Measurements from ENCODE around the gene IFNA21. TPM values are rescaled to one million over a fixed set of nuclear protein-coding genes. Genes with fewer than 3 reads are reported as not detected.
"Not testable (repeated sequence)": the region's sequence is repeated elsewhere in the genome, so short reads cannot be mapped to it uniquely, and the experiment has no call there.

The IFNA21 gene
- total RNA-seq: not detected
- long read RNA-seq, donor 1: 0 reads
- long read RNA-seq, donor 2: 0 reads

DNA sequence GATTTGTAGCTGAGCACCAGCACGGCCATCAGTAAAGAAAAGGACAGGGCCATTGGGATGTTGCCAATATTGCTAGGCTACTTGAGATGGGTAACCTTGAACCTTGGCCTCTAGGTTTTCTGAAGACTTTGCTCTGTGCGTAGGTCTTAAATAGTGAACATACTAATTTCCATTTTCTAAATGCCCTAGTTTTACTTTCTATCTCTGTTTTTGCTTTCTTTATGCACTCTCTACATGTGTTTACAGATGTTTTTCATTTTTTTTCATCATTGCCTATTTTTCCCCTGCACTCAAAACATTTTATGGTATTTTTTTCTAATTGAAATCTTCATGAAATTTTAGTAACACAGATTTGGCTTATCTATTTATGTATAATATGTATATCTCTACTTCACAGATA, at the start of gene IFNA21:
Gene IFNA21 (minus strand): TSS at position 101 of the 400 bp plus-strand sequence. CDS start 48 bp downstream, at position 53.
- intact Hi-C loops (cut with DNase I, micrococcal nuclease): not testable (repeated sequence)

DNA sequence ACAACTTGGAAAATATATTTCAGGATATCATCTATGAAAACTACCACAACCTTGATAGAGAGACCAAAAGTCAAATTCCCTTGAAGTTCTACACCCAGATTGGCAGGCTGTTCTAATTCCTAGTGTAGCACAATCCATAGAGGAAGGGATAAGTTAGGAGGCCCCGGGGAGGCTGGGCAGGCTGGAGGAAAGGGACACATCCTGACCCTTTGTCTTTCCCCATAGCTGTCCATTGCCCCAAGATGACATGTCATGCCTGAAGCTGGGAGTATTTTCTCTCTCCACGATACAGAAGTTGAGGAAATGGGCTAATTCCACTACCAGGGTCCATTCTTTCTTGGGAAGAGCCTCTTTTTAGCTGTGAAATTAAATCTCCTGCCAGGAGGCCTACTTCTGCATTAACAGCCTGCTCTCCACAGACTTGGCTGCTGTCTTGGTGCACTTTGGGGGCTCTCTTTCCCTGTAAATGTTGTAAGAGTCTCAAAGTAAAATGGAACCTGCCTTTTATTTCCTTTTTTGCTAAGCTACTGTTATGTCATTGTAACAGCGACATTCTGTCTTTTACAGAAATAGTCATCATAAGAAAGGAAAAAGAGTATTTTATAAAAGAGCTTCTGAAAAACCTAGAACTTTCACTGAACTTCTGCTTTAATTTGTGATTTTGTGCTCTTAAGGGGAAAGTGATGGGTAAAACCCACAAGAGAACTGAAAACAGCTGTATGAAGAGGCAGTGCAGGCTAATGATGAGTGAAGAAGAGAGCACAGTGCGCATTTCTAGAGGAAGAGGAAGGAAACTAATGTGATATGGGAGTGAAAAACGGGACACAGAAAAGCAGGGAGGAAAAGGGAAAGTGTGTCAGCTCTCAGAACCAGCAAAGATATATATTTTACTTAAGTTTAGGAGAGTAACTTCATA, 47.2 kb upstream of the IFNA21 start:
- DNase-seq; H3K36me3 ChIP-seq (ENCODE audit: low read depth); H3K4me1 ChIP-seq (ENCODE audit: low read depth); ATAC-seq; H3K4me3 ChIP-seq; intact Hi-C loops (cut with DNase I, micrococcal nuclease); H3K9me3 ChIP-seq: not testable (repeated sequence)

More for the DNA sequence above, at the start of gene IFNA21:
- not testable (repeated sequence) for ATAC-seq; H3K4me1 ChIP-seq (ENCODE audit: low read depth); H3K9me3 ChIP-seq; DNase-seq; H3K4me3 ChIP-seq; H3K36me3 ChIP-seq (ENCODE audit: low read depth)

DNA sequence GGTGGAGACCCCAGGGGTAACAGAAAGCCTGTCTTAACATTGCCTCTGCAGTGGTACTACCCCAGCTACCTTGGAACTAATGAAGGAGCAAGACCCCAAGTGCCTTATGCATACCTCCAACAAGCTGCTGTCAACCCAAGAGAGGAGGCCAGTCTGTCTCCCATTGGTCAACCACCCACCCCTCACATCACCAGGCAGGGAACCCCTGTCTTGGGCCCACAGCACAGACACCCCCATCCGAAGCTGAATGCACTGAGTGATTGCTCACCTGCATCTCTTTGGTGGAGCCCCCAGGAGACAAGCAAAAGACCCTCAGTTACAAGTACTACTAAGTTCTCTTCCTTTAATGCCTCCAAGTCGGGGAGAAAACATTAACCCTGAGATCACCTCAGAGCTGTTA, 45.7 kb upstream of the IFNA21 start:
- H3K9me3 ChIP-seq; H3K4me3 ChIP-seq; H3K36me3 ChIP-seq (ENCODE audit: low read depth); H3K4me1 ChIP-seq (ENCODE audit: low read depth); DNase-seq; ATAC-seq; intact Hi-C loops (cut with DNase I, micrococcal nuclease): not testable (repeated sequence)

DNA sequence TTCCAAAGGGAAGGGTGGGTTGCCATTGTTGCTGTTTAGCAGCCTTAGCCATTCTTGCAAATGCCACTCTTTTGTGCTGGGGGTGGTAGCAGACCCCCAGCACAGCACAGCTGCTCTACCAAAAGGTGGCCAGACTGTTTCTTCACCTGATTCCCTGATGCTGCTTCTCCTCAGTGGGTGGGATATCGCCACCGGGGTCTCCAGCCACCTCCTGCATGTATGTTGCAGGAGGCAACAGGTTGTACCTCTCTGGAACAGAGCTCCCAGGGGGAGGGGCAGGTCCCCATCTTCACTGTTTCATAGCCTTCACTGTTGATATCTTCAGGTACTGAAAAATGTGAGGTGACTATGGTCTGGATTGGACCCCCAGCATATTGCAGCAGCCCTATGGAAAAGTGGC, 44.3 kb upstream of the IFNA21 start:
- H3K9me3 ChIP-seq; H3K4me3 ChIP-seq; H3K36me3 ChIP-seq (ENCODE audit: low read depth); intact Hi-C loops (cut with DNase I, micrococcal nuclease); ATAC-seq; H3K4me1 ChIP-seq (ENCODE audit: low read depth); DNase-seq: not testable (repeated sequence)

DNA sequence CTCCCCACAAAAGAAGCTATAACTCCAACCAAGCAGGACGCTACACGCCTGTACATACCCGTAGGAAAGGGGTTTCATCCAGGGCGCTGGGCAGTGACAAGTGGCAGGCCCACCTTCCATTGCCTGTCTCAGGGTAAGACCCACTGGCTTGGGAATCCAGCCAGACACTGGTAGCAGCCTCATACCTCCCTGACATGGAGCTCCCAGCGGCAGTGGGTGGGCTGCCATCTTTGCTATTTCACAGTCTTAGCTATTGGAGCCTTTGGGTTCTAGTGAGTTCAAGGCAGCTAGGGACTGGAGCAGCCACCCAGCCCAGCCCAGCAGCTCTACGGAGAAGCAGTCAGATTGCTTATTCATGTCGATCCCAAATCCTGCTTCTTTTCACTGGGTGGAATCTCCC, 43.9 kb upstream of the IFNA21 start:
- Histone ChIP-seq H3K9me3 (no peaks in the 10 kb centered on the region), H3K4me3 (no peak overlapping the region), H3K4me1 (ENCODE audit: low read depth) (no peaks in the 10 kb centered on the region), H3K36me3 (ENCODE audit: low read depth) (no peaks in the 10 kb centered on the region)
- DNase-seq: no peak
- TF ChIP-seq, protein P1, sequence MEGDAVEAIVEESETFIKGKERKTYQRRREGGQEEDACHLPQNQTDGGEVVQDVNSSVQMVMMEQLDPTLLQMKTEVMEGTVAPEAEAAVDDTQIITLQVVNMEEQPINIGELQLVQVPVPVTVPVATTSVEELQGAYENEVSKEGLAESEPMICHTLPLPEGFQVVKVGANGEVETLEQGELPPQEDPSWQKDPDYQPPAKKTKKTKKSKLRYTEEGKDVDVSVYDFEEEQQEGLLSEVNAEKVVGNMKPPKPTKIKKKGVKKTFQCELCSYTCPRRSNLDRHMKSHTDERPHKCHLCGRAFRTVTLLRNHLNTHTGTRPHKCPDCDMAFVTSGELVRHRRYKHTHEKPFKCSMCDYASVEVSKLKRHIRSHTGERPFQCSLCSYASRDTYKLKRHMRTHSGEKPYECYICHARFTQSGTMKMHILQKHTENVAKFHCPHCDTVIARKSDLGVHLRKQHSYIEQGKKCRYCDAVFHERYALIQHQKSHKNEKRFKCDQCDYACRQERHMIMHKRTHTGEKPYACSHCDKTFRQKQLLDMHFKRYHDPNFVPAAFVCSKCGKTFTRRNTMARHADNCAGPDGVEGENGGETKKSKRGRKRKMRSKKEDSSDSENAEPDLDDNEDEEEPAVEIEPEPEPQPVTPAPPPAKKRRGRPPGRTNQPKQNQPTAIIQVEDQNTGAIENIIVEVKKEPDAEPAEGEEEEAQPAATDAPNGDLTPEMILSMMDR (IDR thresholded peaks at IDR 0.05): no peak
- no peak for ATAC-seq
- intact Hi-C loops (cut with DNase I, micrococcal nuclease): no loop called here

DNA sequence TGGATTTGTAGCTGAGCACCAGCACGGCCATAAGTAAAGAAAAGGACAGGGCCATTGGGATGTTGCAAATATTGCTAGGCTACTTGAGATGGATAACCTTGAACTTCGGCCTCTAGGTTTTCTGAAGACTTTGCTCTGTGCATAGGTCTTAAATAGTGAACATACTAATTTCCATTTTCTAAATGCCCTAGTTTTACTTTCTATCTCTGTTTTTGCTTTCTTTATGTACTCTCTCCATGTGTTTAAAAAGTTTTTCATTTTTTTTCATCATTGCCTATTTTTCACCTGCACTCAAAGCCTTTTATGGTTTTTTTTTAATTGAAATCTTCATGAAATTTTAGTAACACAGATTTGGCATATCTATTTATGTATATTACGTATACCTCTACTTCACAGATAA, 40.6 kb upstream of the IFNA21 start, which contains the start of gene IFNA10:
Gene IFNA10 (minus strand): TSS at position 101 of the 400 bp plus-strand sequence. CDS start 46 bp downstream, at position 55.
- H3K4me1 ChIP-seq (ENCODE audit: low read depth); DNase-seq; H3K36me3 ChIP-seq (ENCODE audit: low read depth); H3K4me3 ChIP-seq; intact Hi-C loops (cut with DNase I, micrococcal nuclease); ATAC-seq; H3K9me3 ChIP-seq: not testable (repeated sequence)

DNA sequence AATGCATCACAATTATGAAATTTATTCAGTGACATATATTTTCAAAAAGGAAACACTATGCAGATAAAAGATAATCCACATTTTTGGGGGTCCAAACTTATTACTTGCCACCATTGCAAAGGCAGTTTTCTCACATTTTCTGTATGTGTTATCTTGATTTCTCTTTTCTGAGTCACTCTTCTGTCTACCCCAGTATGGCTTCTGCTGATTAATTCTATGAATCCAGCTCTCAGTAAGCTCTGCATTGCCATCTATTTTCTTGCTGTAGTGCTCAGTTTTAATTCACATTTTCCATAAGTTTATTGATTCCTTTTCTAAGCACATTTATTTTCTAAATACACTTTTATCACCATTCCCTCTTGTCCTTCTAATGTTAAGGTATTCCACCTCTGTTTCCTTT, 38.7 kb upstream of the IFNA21 start:
- no peak for ATAC-seq
- H3K9me3 ChIP-seq: no peaks in the 10 kb centered on the region
- H3K36me3 ChIP-seq (ENCODE audit: low read depth): no peaks in the 10 kb centered on the region
- no peaks in the 10 kb centered on the region for H3K4me1 ChIP-seq (ENCODE audit: low read depth)
- H3K4me3 ChIP-seq: no peak overlapping the region
- no peak for DNase-seq
- intact Hi-C loops (cut with DNase I, micrococcal nuclease): no loop called here
- TF ChIP-seq, protein P1 (IDR thresholded peaks at IDR 0.05): no peak

DNA sequence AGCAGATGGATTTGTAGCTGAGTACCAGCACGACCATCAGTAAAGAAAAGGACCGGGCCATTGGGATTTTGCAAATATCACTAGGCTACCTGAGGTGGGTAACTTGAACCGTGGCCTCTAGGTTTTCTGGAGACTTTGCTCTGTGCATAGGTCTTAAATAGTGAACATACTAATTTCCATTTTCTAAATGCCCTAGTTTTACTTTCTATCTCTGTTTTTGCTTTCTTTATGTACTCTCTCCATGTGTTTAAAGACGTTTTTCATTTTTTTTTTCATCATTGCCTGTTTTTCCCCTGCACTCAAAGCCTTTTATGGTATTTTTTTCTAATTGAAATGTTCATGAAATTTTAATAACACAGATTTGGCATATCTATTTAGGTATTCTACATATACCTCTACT, 35.6 kb upstream of the IFNA21 start, which contains the start of gene IFNA7:
Gene IFNA7 (minus strand): TSS at position 101 of the 400 bp plus-strand sequence. CDS start 40 bp downstream, at position 61.
- intact Hi-C loops (cut with DNase I, micrococcal nuclease); H3K9me3 ChIP-seq; H3K4me3 ChIP-seq; ATAC-seq; H3K4me1 ChIP-seq (ENCODE audit: low read depth); H3K36me3 ChIP-seq (ENCODE audit: low read depth); DNase-seq: not testable (repeated sequence)

DNA sequence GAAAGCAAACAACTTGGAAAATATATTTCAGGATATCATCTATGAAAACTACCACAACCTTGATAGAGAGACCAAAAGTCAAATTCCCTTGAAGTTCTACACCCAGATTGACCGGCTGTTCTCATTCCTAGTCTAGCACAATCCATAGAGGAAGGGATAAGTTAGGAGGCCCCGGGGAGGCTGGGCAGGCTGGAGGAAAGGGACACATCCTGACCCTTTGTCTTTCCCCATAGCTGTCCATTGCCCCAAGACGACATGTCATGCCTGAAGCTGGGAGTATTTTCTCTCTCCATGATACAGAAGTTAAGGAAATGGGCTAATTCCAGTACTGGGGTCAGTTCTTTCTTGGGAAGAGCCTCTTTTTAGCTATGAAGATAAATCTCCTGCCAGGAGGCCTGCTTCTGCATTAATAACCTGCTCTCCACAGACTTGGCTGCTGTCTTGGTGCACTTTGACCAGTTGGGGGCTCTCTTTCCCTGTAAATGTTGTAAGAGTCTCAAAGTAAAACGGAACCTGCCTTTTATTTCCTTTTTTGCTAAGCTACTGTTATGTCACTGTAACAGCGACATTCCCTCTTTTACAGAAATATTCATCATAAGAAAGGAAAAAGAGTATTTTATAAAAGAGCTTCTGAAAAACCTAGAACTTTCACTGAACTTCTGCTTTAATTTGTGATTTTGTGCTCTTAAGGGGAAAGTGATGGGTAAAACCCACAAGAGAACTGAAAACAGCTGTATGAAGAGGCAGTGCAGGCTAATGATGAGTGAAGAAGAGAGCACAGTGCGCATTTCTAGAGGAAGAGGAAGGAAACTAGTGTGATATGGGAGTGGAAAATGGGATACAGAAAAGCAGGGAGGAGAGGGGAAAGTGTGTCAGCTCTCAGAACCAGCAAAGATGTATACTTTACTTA, 28.7 kb upstream of the IFNA21 start:
- ATAC-seq: peak; percentile 69

DNA sequence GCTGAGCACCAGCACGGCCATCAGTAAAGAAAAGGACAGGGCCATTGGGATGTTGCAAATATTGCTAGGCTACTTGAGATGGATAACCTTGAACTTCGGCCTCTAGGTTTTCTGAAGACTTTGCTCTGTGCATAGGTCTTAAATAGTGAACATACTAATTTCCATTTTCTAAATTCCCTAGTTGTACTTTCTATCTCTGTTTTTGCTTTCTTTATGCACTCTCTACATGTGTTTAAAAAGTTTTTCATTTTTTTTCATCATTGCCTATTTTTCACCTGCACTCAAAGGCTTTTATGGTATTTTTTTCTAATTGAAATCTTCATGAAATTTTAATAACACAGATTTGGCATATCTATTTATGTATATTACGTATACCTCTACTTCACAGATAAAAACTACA, 21.0 kb upstream of the IFNA21 start, which contains the start of gene IFNA4:
Gene IFNA4 (minus strand): TSS at position 101 of the 400 bp plus-strand sequence. CDS start 56 bp downstream, at position 45.
- DNase-seq; intact Hi-C loops (cut with DNase I, micrococcal nuclease); H3K36me3 ChIP-seq (ENCODE audit: low read depth); ATAC-seq; H3K9me3 ChIP-seq; H3K4me1 ChIP-seq (ENCODE audit: low read depth); H3K4me3 ChIP-seq: not testable (repeated sequence)

More for the DNA sequence above, 28.7 kb upstream of the IFNA21 start:
- intact Hi-C loops (cut with DNase I, micrococcal nuclease); H3K4me3 ChIP-seq; H3K4me1 ChIP-seq (ENCODE audit: low read depth); H3K9me3 ChIP-seq; H3K36me3 ChIP-seq (ENCODE audit: low read depth): not testable (repeated sequence)
- DNase-seq: peak in 1 of 3 donors; percentile 28

All from mucosa of descending colon (tissue), 3 donors.